GM18951 (cell line): ENCODE results near the gene RANBP1.

Experiments used
- POLR2A ChIP-seq: IDR thresholded peaks from 4 replicates; pipeline ENCODE4 v1.6.1; 2011; ENCODE audit warnings: mild to moderate bottlenecking; ENCODE audit not compliant: insufficient read length, insufficient read depth; ENCODE audit errors: extremely low read depth
- in situ Hi-C: fragments of 300-500 bp; cut with MboI; formaldehyde crosslinking; loops from one replicate; pipeline ENCODE4 v1.12.0; 2022; ENCODE audit warnings: low sequenced_read_pairs, mixed read lengths, inconsistent platforms; ENCODE audit not compliant: unreplicated experiment

The RANBP1 gene

DNA sequence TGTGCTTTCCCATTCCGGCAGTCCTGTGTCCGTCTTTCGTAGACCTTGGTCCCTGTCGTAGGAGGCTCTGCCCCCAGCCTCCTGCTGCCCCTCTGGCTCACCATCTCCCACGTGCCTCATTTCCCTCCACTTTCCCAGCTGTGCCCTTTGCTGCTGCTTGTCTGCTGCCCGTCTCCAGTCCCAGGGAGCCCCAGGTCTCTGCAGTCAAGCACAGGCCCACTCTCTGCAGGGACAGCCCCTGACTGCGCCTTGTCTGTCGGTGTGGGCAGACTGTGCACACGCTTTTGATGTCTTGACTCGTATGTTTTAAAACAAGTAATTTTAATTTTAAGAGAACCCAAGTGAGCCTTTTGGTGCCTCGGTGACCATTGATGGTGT is 23.4 kb upstream of the RANBP1 start:
- no peak for TF ChIP-seq POLR2A
- in situ Hi-C loops: no loop called here

DNA sequence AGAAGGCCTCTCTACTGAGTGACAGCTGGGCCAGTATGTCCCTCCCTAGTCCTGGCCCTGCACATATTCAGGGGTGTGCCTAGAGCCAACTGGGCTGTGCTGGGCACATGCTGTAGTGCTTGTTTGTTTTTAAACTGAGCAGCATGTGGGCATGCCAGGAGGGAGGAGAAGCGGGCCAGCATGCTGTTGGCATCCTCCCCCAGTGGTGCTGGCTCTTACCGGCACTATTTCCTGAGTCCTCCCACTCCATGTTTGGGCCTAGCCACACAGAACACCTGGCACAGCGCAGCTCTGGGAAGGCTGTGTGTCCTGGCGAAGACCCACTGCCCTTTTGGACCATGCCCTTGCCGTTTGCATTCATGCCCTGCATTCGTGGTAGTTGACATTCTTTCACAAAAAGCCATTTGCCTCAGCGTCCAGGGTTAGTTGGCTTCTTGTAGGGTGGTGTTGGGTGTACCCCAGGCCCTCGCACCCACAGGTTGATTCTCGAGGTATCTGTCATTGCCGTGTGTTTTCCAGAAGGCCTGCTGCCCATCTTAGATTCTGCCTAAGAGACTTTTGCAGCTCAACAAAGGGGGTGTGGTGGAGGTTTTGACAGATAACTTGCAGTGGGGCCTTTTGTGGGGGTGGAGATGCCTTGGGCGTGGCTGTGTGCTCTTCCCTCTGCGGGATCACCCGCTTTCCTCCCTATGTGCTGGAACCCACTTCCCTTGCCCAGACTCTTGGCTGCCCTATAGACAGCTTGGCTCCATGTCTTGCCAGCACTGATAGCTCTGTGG is 22.3 kb upstream of the RANBP1 start:
- TF ChIP-seq POLR2A: no peak
- in situ Hi-C loops: no loop called here

DNA sequence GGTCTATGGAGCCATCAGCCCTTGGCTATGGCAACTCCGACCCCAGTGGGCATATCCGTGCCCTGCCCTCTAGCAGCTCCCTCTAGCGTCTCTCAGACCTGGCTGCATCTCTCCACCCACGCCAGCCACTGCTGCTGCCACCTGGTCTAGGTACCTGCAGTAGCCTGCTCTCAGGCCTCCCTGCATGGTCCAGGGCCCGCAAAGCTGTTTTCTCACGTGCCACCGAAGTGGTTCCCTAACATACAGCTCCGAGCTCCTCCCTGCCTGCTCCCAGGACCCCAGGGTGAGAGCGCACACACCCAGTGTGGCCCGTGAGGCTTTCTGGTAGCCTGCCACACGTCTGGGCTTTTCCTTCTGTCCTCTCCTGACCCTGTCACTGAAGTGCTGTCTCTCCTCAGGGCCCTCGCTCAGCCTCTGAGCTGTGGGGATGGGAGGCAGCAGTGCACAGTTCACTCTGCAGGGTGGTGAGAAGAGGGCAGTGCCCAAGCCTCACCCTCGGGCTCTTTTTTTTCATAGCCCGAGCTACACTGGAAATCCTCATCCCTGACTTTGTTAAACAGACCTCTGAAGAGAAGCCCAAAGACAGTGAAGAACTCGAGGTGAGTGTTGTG is 21.6 kb upstream of the RANBP1 start:
- in situ Hi-C loops: no loop called here

DNA sequence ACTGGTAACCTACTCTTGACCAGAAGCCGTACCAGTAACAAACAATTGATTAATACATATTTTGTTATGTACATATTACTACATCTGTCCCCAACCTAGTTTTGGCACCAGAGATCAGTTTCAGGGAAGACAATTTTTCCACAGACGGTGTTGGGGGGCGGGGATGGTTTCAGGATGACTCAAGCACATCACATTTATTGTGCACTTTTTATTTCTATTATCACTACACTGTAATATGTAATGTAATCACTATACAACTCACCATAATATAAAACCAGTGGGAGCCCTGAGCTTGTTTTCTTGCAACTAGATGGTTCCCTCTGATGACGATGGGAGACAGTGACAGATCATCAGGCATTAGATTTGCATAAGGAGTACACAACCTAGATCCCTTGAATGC is 20.4 kb upstream of the RANBP1 start:
- no peak for TF ChIP-seq POLR2A
- in situ Hi-C loops: no loop called here

More for the DNA sequence above, 21.6 kb upstream of the RANBP1 start:
- TF ChIP-seq POLR2A: no peak

DNA sequence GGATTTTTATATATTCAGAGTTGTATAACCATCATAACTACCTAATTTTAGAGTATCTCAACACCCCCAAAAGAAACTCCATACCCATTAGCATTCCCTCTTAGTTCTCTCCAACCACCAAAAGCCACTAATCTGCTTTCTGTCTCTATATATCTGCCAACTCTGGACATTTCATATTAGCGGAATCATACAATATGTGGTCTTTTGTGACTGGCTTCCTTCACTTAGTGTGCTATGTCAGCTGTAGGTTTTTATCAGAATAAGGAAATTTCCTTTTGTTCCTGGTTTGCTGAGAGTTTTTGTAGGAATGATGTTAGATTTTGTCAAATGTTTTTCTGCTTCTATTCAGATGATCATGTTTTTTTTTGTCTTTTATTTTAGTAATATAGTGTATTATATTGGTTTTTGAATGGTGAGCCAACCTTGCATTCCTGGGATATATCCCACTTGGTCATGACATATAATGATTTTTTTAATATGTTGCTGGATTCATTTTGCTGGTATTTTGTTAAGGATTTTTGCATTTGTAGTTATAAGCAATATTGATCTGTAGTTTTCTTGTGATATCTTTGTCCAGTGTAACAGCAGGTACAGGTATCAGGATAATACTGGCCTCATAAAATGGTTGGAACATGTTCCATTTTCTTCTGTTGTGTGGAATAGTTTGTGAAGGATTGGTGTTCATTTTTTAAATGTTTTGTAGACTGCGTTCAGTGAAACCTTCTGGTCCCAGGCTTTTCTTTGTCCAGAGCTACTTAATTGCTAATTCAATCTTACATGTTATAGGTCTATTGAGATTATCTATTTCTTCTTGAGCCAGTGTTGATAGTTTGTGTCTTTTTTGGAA is 19.1 kb upstream of the RANBP1 start:
- no peak for TF ChIP-seq POLR2A

DNA sequence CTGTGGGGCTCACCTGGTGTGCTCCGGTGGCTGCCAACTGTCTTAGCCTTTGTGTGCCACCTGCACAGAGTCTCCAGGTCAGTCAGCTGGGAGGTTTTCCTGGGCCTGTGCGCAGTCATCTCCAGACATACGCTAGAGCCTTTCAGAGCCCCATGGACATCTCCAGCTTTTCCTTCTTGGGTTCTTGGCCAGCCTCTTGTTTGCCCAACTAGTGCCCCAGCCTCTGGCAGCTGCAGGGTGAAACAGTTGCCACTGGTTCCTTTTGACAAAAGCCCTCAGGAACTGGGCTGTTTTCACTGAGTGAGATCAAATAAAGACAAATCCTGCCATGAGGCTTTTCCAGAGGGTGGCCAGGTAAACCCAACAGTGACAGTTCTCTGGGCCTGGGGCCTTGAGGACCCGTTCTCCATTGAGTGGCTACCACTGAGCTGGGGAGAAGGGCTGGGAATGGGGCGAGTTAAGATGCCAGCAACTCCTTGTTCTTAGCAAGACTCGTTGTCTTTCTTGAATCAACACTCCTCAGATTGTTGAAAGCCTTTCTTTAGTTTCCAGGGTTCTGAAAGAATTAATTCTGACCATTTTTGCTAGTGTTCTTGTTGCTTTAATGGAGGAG is 16.7 kb upstream of the RANBP1 start:
- in situ Hi-C loops: no loop called here
- TF ChIP-seq POLR2A: no peak

More for the DNA sequence above, 19.1 kb upstream of the RANBP1 start:
- in situ Hi-C loops: no loop called here

DNA sequence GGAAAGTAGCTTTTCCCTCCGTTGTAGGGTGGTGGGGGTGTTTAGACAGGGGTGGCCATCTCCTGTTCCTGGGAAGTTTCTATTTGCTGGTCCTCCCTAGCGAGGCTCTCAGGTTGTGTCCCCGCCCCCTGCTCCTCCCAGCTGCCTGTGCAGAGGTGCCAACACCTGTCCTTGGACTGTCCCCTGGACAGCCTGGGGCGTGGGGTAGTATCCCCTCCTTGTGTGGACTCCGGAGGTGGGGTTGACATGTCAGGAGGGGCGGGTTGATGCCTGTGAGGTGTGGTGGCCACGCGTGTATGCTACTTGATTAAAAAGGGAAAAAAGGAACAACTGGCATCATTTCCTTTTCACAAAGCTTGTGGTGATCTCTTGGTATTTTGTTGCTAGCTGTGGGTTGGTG is 14.3 kb upstream of the RANBP1 start:
- in situ Hi-C loops: no loop called here
- no peak for TF ChIP-seq POLR2A

DNA sequence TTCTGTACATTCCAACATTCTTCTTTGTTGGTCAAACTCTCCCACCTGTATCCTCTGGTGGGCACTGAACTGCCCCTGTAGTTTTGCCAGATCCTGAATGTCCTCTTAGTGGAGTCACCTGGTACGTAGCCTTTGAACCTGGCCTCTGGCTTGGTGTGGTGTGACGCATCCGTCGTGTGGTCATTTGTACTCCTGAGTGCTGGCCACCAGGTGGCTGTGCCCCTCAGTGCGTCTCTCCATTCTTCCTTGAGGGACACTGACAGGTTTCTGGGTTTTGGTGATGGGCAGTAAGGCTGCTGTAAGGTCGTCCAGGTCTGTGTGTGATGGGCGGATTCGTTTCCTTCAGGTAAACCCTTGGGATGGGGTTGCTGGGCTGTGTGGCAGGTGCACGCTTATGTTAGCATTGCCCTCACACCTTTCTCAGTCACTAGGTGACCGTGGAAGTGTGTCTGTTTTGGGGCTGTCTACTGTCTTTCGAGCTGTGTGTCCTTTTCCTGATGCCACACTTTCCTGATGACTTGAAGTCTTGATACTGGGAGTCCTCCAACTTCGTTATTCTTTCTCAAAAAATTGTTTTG is 13.6 kb upstream of the RANBP1 start:
- in situ Hi-C loops: no loop called here
- no peak for TF ChIP-seq POLR2A

DNA sequence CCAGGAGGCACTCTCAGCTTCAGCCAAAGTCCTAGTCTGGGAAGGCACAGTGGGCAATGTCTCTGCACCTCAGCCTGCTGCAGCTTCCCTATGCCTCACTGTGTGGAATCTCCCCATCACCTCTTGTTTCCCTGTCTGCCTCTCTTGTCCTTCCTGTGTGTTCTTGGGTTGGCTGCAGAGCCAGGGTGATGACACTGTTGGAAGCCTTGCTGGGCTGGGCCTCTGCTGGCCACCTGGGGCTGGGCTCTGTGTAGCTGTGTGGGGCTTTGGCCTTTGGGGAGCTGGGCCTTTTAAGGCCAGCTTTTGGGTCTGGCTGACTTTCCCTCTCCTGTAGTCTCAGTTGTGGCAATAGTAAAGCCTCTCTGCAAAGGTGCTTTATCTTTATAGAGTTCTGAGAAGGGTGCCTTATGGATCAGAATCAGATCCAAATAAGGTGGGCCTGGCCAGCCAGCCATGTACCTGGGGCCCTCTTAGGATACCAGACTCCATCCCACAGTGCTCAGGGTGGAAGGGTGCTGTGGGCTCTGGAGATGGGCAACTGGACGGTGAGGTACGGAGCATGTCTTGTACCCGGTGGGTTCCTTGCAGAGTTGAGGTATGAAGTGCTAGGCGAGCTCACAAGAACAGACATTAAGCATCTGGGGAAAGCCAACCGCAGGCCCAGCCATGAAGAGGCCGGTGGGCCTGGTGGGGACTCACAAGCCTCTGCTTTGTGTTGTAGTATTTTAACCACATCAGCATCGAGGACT is 10.3 kb upstream of the RANBP1 start:
- in situ Hi-C loops: no loop called here
- TF ChIP-seq POLR2A: no peak

DNA sequence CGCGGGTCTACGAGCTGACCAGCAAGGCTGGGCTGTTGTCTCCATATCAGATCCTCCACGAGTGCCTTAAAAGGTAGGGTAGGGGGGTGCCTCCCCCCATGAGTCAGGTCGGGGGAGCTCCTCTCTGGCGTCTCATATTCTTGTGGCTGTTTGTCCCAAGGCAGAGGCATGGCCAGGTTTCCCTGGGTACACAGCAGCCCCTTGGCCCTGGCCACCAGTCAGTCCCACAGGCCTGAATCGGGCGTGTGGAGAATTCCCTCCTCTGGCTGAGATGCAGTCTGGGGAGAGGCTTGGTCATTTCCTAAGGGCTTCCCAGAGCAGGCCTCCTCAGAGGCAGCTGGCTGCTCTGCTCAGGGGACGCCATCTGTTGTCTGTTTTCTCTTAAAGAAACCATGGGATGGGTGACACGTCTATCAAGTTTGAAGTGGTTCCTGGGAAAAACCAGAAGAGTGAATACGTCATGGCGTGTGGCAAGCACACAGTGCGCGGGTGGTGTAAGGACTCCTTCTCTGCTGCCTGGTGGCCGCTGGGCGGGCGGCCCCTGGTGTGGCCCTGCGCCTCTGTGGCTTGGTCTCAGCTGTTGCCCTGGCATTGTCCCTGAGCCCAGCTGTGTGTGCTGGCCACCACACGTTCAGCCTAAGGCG is 9.6 kb upstream of the RANBP1 start:
- in situ Hi-C loops: no loop called here
- TF ChIP-seq POLR2A: no peak

DNA sequence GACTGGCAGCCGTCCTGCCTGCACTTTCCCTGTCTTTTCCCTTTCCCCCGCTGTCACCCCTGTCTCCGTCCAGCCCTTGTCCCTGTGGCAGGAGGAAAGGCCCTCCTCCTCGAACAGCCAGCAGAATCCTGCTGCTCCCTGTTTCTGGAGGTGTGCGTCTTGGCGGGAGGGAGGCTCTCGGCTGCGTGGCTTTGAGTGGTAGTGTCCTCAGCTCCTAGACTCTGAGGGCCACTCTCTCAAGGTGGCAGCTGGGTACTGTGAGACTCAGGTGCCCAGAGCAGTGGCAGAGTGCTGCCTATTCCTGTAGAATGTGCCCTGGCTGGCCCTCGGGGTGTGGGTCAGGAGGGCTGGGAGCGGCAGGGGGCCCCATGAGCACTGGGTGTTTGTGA is 9.1 kb upstream of the RANBP1 start:
- no peak for TF ChIP-seq POLR2A
- in situ Hi-C loops: no loop called here

DNA sequence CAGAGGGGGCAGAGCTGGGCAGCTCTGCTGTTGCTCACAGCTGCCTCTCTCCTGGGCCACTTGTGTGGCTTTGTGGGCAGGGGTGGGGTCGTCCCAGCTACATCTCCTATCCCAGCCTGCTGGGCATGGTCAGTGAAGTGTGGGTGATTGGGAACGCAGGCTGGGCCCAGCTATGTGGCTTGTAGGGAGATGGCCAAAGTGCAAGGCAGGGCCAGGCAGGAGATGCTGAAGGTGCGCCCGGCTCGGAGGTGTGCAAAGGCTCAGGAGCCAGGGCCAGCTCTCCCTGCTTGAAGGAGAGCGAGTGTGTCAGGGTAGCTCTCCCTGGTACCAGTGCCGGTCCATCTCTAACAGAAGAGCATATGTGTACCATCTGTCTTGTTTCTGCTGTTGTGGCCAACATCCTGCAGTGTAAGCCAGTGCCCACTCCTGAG is 8.4 kb upstream of the RANBP1 start:
- TF ChIP-seq POLR2A: no peak
- in situ Hi-C loops: no loop called here
